ENCODE measurements around the gene MLYCD.

GRCh38 chr16:83915491-83915890 lies 16.6 kb downstream of the MLYCD start:
- TF ChIP-seq POLR2A (IDR thresholded peaks at IDR 0.05; ENCODE audit: low read length) (no peak), GATA1 (IDR thresholded peaks at IDR 0.05; ENCODE audit: low read depth, low read length) (no peak)

Measured in erythroblast (primary cell).